Islet precursor cell (in vitro differentiated cells): ENCODE data around the gene DGCR8.
"Not testable (repeated sequence)": the region's sequence is repeated elsewhere in the genome, so short reads cannot be mapped to it uniquely, and the experiment has no call there.

ENCODE experiments used
- DNase-seq: peaks from one replicate; pipeline ENCODE4 v3.0.0-alpha.2; 2018

DGCR8 gene

DNA sequence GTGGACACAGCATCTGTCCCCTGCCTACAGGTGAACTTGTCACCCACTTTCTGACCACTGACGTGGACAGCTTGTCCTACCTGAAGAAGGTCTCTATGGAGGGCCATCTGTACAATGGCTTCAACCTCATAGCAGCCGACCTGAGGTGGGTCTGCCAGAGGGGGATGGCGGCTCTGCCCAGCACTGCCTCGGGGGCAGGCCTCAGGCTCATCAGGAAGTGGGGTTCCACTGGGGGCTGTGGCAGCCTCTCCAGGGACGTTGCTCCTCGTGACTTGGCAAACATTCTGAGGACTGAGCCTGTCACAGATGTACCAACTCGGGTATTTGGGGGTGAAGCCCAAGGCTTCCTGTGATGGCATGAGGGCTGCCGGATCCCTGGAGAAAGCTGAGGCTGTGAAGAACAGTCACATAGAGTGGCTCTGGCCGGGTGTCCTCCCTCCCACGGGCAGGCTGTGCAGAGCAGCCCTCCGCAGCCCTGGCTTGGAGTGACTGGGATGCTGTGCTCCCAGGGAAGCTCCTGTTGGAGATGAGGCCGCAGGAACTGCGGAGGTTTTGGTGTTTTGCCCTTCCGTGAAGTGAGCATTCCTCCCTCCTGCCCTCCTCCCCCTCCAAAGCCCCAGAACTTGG, 26.5 kb upstream of the DGCR8 start:
- DNase-seq: no peak

DNA sequence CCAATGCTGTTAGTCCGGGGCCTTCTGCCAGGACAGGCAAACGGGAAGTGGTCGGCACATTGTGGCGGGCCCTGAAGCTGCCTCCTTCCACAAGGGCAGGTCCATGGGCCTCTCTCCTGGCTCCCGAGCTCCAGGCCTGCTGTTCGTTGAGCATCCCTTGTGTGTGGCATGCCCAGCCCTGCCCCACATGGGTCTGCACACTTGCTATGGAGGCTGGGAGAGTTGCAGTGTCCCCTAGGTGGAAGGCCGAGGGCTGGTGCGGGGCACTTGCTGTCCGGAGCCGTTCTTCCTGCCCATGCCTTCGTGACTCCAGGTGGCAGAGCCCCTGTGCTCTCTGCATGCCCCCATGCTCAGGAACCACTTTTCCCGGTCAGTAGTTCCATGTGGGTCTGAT, 26.0 kb upstream of the DGCR8 start:
- peak; percentile 34 for DNase-seq

DNA sequence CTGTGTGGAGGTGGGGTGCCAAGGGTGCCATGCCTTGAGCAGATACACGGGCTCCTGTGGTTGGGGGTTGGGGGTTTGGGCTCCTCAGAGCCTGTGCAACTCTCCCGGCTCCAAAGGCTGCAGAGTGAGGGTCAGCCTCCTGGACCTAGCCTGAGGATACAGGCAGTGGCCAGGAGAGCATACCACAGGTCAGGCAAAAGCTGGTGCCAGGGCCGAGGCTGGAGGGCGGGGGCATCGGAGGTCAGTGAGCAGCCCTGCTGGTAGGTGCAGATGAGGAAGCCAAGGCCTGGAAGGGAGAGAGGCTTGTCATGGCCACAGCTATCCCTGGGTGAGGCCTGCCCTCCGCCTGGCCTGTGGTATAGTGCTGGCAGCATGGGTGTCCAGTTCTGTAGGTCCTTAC, 25.6 kb upstream of the DGCR8 start:
- peak; percentile 44 for DNase-seq

DNA sequence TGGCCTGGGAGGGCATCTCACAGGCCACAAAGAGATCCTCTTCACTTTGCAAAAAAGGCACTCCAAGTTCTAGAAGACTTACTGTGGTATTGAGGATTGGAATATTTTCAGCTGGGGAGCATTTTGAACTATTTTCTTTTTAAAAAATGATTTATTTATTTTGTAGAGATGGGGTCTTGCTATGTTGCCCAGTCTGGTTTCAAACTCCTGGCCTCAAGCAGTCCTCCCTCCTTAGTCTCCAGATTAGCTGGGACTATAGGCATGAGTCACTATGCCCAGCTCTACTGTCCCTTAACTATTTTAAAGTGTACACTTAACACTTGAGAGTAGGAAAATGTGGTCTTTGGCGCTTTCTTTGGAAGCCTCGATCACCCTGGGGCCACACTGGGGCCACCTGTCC, 24.9 kb upstream of the DGCR8 start:
- no peak for DNase-seq

DNA sequence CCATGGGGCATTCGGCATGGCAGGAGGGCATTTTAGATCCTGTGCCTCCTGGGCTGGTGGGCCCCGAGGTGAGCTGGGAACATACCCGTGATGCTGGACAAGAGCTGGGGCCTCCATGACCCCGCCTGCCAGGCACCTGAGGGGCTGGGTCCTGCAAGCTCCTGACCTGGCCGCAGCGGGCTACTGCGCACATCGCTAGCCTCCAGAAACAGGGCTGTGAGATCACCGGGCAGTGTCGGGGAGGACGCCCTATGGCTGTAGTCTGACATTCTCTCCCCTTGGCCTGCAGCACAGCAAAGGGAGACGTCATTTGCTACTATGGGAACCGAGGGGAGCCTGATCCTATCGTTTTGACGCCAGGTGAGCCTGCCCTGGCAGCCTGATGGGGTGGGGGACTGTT, 24.4 kb upstream of the DGCR8 start:
- DNase-seq: peak; percentile 36

DNA sequence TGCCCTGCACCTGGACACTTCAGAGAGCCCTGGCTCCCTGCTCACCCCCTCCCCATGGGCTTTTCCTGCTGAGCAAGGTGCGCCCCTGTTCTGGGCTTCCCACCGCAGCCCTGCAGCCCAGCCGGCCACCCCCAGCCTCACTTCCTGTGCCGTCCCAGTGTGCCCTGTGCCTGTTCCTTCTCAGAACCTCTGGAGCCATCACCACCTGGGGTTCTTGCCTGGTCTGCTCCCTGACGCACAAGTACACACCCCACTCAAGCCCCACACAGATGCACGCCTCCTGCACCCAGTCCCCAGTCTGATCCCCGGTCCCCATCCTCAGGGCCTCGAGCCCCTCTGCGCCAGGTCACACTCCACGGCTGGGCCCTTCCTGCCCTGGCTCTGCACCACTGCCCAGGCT, 23.9 kb upstream of the DGCR8 start:
- no peak for DNase-seq

DNA sequence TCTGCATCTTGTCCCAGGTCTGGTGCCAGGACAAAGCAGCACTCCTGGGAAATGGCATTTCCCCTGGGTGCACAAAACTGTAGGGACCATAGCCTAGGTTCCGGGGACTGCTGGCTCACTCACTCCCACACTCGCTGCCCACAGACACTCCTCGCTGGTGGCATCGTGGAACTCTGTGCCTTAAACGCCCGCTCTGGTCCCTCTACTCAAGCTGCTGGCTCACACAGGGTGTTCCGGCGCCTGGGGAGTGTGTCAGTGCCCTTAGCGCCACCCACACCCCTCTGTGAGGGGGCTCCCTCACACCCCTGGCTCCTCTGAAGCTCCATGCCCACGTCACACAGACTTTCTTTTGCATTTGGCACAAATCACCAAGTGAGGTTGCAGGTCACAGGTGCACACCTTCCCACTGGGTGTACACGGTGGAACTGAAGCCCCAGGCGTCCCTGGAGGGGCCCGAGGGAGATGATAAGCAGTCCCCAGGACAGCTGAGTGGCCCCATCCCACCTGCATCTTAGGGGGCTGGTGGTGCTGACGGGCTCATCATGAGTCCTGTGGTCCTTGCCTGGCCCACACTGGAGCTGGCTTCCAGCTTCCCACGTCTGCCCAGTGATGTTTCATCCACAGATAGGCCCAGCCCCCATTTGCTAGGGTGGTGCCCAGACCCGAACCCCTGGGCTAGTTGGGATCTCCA, 23.2 kb upstream of the DGCR8 start:
- peak; percentile 34 for DNase-seq

DNA sequence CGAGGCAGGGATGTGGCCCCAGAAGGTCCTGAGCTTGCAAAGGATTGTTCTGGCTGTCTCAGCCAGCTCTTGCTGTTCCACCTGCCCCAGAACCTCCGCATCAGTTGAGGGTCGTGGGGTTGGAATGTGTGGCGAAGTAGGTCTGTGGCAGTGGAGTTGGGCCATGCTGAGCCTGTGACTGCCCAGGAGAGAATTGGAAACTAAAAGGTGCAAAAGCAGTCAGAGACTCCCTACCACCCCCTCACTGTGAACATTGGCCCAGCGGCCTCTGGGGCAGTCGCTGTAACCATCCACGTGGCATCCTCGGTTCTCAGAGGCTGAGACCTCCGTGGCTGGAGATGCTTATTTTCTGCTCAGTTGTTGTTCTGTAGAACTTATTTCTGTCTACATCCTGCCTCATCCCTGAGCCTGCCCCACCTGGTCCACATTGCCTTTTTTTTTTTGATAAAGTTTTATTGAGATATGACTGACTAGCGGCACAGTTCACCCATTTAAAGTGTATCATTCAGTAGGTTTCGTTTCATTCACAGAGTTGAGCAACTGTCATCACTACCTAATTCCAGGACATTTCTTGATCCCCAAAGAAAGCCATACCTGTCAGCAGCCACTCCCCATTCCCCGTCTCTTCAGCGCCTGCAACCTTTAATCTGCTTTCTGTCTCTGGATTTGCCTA, 22.3 kb upstream of the DGCR8 start:
- no peak for DNase-seq

DNA sequence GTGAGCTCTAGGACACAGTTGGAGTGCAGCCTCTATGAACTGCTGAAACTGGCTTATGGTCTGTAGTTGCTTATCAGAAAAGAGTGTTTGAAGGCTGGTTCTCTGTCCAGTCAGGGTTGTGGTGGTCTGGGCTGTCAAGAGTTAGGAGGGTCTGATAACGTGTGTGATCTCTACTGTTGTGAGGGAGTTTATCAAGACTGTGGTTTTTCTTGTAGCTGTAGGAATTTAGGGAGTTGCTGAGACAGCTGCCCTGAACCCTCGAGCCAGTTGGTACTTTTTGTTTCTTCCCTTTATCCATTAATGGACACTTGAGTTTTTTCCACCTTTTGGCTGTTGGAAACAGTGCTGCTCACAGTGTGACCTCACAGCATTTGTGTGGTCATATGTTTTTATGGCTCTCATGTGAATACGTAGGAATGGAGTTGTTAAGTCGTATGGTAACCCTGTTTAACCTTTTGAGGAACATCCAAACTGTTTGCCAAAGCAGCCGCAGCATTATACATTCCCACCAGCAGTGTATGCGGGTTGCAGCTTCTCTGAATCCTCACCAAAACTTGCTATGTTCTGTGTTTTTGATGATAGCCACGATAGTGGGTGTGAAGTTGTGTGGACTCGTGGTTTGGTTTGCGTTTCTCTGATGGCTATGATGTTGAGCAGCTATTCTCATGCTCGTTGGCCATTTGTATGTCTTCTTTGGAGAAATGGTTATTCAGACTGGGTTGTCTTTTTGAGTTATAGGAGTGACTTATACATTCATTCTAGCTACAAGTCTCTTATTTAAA, 20.9 kb upstream of the DGCR8 start:
- no peak for DNase-seq

DNA sequence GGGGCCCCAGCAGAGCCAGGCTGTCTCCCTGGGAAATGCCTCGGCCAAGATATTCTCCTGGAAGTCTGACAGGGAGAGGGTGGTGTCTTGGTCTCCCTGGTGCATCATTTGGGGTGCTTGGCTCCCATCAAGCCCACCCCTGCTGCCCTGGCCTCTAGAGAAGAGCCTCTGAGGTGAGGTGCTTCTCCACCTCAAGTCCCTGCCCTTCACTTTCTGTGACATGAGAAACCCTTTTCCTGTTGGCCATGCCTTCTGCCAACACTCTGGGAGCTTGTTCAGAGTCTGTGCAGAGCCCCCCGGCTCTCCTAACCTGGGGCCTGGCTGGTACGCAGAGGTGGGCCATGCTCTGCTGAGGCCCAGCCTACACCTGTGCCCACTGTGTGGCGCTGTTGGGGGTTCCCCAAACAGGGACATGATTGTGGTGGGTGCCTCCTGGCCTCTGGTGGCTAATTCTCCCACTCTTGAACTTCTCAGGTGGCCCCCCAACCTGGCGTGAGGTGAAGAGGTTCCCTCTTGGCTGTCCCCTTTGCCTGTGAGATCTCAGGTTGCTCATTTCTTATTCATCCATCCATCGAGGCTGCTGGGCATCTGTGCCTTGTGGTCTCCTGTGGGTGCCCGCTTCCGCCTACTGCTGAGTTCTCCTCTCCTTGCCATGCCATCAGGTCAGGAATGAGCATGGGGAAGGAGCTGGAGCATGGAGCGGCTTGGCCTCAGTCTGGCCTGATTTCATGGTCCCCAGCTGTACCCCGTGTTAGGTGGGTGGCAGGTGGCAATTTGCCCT, 19.2 kb upstream of the DGCR8 start:
- DNase-seq: no peak

DNA sequence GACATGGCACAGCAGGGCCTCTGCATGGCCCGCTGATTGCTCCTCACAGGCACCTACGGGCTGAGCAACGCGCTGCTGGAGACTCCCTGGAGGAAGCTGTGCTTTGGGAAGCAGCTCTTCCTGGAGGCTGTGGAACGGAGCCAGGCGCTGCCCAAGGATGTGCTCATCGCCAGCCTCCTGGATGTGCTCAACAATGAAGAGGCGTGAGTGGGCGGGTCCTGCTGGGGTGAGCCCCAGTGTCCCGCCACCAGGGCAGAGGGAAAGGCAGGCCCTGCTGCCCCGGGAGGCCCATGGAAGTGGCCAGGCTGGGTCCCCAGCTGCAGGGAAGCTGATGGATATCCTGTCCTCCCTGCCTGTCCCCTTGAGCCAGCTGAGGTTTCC, 18.6 kb upstream of the DGCR8 start:
- no peak for DNase-seq

DNA sequence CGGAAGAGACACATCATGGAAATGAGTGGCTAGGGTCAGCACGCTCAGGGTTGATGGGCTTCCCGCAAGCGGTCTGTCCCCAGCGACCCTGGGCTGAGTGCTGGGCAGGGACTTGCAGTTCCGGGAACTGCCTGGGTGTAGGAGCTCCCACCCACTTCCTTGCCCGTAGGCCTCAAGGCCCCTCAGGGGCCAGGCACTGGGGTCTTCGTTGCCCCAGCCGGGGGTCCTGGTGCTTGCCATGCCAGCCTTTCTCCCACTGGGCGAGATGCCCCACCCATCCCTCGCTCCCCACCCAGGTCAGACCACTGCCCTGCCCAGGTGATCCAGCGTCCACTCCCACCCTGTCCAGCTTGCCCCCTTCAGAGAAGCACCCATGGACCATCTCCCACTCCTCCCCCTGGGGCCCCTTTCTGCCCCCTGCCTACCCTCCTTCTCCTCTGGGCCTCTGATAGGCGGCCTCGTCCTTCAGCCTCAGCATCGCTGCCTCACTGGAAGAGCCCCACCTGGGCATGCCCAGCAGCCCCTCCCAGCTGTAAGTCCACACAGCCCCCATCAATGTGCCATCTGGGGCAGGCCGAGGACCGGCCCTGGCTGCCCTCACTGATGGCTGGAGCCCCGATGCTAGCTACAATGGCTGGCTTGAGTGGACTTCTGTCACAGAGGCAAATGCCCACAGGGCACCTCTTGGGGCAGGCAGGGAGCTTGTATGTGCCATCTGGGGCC, 17.8 kb upstream of the DGCR8 start:
- DNase-seq: no peak

DNA sequence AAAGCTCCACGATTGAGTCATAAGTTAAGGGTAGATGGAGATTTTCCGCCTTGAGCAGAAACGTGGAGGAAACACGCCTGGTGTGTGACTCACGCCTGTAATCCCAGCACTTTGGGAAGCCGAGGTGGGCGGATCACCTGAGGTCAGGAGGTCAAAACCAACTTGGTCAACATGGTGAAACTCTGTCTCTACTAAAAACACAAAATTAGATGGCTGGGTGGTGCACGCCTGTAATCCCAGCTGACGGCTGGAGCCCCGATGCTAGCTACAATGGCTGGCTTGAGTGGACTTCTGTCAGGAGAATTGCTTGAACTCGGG, 17.3 kb upstream of the DGCR8 start:
- no peak for DNase-seq

DNA sequence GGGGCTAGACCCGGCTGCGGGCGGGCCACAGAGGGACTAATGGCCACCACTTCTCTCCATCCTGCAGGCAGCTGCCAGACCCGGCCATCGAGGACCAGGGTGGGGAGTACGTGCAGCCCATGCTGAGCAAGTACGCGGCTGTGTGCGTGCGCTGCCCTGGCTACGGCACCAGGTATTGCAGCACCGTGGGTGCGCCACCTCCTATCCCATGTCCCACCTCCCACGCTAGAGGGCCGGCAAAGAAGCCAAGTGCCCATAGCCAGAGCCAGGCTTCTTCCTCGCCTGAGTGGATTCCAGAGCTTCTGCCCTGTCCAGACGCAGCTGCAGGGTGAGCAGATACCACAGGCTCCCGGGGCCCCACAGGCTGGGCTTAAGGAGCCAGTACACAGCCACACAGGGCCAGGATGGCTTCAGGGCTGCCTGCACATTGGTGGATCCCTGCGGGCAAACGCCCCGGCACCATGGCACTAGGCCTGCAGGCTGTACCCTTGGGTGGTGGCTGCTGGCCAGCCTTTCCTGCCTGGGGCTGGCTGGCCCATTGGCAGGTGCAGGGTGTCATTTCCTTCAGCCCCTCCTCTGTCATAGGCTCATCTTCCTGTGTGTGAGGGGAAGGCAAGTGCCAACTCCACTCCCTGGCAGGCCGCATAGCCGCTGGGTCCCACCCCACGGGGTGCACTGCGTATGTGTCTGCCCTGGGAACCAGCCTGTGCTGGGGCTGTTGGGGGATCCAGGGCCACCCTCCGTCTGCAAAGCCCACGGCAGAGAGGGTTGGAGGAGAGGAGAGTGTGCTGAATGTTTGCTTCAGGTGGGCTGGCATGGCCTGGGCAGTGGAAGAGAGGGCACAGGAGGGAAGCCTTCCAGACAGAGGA, 16.5 kb upstream of the DGCR8 start:
- no peak for DNase-seq

DNA sequence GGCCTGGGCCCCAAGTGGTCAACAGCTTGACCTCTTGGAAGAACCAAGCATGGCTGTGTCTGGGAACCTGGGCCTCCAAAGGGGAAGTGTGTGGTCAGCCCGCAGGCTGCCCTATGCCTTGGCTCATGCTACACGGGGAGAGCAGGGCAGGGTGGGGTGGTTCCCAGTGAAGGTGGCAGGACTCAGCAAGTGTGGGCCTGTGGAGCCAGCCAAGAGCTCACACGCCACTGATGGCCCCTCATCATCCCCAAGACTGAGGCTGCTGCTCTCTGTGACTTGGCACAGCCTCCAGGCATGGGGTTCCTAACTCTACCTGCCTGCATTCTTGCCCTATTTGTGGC, 15.9 kb upstream of the DGCR8 start:
- DNase-seq: no peak

DNA sequence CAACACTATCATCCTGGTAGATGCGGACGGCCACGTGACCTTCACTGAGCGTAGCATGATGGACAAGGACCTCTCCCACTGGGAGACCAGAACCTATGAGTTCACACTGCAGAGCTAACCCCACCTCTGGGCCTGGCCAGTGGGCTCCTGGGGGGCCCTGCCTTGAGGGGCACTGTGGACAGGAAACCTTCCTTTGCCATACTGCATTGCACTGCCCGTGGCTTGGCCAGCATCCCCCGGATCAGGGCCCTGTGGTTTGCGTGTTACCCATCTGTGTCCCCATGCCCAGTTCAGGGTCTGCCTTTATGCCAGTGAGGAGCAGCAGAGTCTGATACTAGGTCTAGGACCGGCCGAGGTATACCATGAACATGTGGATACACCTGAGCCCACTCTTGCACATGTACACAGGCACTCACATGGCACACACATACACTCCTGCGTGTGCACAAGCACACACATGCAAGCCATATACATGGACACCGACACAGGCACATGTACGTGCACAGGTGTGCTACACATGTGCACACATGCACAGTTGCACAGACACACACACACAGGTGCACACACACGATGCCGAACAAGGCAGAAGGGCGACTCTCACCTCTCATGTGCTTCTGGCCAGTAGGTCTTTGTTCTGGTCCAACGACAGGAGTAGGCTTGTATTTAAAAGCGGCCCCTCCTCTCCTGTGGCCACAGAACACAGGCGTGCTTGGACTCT, 15.3 kb upstream of the DGCR8 start:
- DNase-seq: no peak

DNA sequence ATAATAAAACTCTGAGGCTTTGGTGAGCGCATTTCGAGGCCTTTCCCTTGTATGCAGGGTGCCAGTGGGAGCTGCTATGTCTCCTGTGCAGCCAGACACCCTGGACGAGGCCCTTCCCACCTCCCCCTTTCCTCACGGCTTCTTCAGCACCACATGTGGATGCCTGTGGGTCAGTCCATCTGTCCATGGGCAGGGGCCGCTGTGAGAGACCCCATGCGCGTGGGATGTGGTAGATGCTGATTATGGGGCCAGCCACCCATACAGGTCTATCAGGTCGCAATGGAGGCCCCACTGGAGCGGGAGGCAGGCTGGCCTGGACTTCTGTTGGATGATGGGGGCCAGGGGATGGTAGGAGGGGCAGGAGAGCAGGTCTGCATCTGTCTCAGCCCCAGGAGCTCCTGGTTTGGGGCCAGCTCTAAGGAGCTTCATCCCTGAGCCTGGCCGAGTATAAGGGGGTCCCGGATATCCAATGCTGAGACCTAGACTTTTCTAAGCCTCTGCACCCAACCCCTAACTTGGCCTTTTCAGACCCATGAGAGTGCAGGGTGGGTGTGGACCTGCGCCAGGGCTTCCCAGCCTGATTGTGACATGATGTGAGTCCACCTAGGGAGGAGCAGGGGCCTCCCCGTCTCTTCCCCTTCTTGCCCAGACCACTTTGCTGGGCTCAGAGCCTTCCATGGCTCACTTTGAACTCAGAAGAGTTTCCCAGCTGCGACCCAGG, 14.0 kb upstream of the DGCR8 start:
- no peak for DNase-seq

DNA sequence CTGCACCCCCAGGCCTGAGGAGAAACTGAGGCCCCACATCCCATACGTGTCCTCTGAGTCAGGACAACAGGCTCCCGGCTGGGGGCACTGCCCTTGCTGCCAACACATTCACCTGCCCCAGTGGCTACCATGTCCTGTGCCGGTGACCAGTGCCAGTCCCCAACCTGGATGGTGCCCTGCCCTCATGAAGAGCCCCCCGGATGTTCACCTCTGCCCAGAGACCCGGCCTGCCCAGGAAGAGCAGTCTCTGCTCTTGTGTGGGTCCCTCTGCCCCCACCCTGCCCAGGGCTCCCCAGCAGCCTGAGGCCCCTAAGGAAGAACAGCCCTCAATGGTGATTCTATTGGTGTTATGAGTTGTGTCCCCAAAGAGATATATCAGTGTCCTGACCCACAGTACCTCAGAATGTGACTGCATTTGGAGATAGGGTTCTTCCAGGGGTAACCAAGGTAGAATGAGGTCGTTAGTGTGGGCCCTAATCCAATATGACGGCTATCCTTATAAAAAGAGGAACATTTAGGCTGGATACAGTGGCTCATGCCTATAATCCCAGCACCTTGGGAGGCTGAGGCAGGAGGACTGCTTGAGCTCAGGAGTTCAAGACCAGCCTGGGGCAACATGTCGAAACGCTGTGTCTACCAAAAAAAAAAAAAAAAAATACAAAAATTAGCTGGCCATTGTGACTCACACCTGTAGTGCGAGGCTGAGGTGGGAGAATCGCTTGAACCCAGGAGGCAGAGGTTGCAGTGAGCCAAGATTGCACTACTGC, 13.2 kb upstream of the DGCR8 start:
- no peak for DNase-seq

DNA sequence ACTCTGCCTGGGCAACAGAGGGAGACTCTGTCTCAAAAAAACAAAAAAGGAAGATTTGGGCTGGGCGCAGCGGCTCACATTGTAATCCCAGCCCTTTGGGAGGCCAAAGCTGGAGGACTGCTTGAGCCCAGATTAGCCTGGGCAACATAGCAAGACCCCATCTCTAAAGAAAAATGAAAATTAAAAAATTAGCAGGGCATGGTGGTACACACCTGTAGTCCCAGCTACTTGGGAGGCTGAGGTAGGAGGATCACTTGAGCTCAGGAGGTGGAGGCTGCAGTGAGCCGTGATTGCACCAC, 12.7 kb upstream of the DGCR8 start:
- DNase-seq: not testable (repeated sequence)

DNA sequence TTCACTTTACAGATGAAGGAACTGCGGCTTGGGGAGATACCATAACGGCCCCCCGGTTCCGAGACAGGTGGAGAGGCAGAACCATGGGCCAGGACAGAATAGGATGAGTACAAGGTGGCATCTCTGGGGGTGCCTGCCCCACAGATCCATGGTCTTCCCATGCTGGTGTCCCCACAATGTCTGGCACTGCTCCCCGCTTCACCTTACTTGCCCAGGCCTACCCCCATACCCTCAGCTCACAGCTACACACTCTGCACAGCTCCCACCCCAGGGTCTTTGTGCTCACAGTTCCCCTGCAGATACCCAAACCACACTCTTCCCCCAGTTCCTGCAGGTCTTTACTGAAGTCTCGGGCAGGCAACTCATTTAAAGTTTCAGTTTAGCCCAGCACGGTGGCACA, 11.4 kb upstream of the DGCR8 start:
- DNase-seq: no peak
